ENCODE measurements around the gene CTBP1. TPM values are rescaled to one million over a fixed set of nuclear protein-coding genes. Genes with fewer than 3 reads are reported as not detected.

CTBP1 gene
- total and polyA plus RNA-seq, 9 of the 15 experiments (the other 6 are each of a cell fraction or from before 2014, with no cell fraction given), result 14.5 to 162 (median 68.2) TPM

- H3K4me2 ChIP-seq (ENCODE audit: insufficient read depth, low read length), result no peak overlapping the region
- peak overlapping the region in 1 of 2 experiments; percentile 68; a peak in 1 of 4 replicates for H3K9ac ChIP-seq (ENCODE audit: insufficient read depth in 1 of 2, low read depth in 2 of 2, low read length in 2 of 2)
- DNase-seq (ENCODE audit: extremely low read depth in 1 of 4, low spot score in 3 of 4), result no peak
- POLR2A ChIA-PET, result interaction anchor here (0.6 kb wide), 1 partner anchor 96 kb away, joined by 4 read pairs; no protein-coding TSS in a partner anchor
- ATAC-seq, result no peak
- H3K27me3 ChIP-seq (ENCODE audit: control insufficient read depth in 2 of 2, insufficient read depth in 2 of 2, low read length in 2 of 2), result peaks cover 2 to 16% of the 10 kb centered on the region in 2 experiments; a peak in 2 of 5 replicates
- no peak overlapping the region for H3K27ac ChIP-seq (ENCODE audit: extremely low read depth, low read depth, low read length)
- in situ Hi-C loops (cut with MboI), result no loop called here
- H3K4me3 ChIP-seq, result no peak overlapping the region
- no peaks in the 10 kb centered on the region for H3K36me3 ChIP-seq (ENCODE audit: control insufficient read depth, insufficient read depth, low read length)
- no peaks in the 10 kb centered on the region; the same call in 2 of the 3 replicates for H3K79me2 ChIP-seq (ENCODE audit: control insufficient read depth, insufficient read depth, low read length)
- H3K9me1 ChIP-seq (ENCODE audit: control insufficient read depth, insufficient read depth, low read length), result no peaks in the 10 kb centered on the region
- TF ChIP-seq ZNF133 (CRISPR knock-in tag; IDR thresholded peaks at IDR 0.05), result no peak
- TF ChIP-seq ATF1 (CRISPR knock-in tag; IDR thresholded peaks at IDR 0.05), result no peak
- 0 out of 2 replicates have a peak, but pooled peaks have one; percentile 19 for TF ChIP-seq ATF1 (tag; IDR thresholded peaks at IDR 0.05)
- TF ChIP-seq PRDM10 (IDR thresholded peaks at IDR 0.05; ENCODE audit: partially characterized antibody), result peak; percentile 63
- intact Hi-C loops (cut with micrococcal nuclease), result no loop called here
- FAIRE-seq, result peak; percentile 62
- H2AFZ ChIP-seq (ENCODE audit: low read depth, low read length), result no peak overlapping the region
- H3K4me1 ChIP-seq (replicated peaks in 1 of 2; ENCODE audit: control insufficient read depth in 2 of 2, insufficient read depth in 2 of 2, low read length in 2 of 2), result peaks cover 14 to 58% of the 10 kb centered on the region in 2 experiments
- WGBS (ENCODE audit: insufficient coverage, low coverage, missing lambda C conversion rate), result 35% methylated on average over 13 of the region's 13 CpGs
- CTCF ChIA-PET (ENCODE audit: low intra/inter-chr PET ratio), result no interaction called here
- BruUV-seq (replicated peaks), result no TSS peak
- H3K9me3 ChIP-seq (replicated peaks; ENCODE audit: control insufficient read depth, insufficient read depth, low read depth, low read length), result no peaks in the 10 kb centered on the region
- H4K20me1 ChIP-seq (replicated peaks; ENCODE audit: control insufficient read depth, insufficient read depth, low read length), result no peaks in the 10 kb centered on the region
Observed at GRCh38 chr4:1196421-1197183, 52.3 kb downstream of the CTBP1 start.

All from K562 (cell line).